Inflammatory macrophage treated with lipopolysaccharide for 4 hours (primary cell): ENCODE results near the gene VARS1.

Experiments
- DNase-seq: peaks from one replicate; pipeline ENCODE4 v3.0.0-alpha.2; 2020

VARS1 gene

GRCh38 chr6:31769684-31770371, 25.7 kb downstream of the VARS1 start:
- DNase-seq = peak; percentile 81

DNA sequence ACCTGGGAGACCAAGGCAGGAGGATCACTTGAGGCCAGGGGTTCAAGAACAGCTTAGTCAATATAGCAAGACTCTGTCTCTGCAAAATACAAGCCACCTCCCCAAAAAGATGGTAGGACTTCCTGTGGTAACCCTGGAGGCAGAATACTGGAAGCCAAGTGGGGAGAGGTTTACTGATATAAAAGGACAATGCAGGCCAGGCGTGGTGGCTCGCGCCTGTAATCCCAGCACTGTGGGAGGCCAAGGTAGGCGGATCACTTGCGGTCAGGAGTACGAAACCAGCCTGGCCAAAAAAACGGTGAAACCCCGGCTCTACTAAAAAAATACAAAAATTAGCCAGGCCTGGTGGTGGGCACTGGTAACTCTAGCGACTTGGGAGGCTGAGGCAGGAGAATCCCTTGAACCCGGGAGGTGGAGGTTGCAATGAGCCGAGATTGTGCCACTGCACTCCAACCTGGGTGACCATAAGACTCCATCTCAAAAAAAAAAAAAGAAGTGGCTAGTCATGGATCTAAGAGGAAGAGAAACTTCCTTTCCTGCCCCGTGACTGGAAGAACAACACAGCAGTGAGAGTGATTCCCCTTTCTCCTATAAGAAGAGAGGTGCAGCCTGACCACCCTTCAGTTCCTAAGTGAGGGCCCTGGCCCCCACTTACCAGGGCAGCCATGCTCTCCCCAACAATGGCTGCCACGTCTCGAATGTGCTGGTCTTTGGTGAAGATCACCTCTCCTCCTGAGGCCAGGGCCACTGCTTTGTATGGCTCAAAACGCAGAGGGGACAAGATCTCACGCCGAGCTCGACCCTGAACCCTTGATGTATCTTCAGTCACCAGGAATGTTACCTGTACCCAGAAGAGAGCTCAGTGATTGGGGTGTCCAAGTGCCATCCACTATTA, 26.9 kb downstream of the VARS1 start:
- peak; percentile 88 for DNase-seq

GRCh38 chr6:31767096-31767645, 28.4 kb downstream of the VARS1 start:
- DNase-seq = no peak

DNA sequence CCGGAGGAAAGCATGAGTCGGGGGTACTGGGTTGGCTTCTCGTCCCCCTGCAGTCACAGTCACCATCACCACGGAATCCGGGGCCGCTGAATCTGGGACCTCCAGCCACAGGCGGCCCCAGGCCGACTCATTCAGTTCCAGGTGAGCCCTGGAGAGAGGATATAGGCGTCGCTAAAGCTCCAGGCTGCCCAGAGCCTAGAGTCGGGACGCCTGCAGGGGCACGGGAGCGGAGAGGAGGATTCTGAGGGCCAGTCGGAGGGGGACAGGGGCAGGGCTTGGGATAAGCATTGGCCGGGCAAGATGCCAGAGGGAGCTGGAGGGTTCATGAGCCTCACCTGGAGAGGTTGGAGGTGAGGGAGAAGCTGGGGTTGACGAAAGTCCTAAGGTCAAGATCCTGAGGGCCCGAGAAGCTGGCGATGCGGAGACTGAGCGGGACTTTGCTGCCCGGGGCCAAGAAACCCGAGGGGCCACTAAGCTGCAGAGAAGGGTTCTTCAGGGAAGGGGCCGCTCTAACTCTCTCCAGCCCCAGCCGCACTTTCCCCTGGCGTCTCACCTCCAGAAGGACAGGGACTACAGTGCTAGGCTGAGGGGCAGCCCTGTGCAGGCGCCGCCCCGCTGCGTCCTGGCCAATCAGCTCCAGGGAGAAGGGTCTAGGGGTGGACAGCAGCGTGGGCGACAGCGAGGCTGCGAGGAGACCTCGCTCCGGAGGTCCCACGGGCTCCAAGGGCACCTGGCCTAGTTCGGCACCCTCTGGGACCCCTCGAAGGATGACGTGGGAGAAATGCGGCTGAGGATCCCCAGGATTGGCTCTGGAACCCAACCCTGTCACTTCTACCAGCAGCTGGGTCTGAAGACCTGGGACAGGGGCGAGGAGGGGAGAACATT, 29.4 kb downstream of the VARS1 start:
- DNase-seq = no peak

DNA sequence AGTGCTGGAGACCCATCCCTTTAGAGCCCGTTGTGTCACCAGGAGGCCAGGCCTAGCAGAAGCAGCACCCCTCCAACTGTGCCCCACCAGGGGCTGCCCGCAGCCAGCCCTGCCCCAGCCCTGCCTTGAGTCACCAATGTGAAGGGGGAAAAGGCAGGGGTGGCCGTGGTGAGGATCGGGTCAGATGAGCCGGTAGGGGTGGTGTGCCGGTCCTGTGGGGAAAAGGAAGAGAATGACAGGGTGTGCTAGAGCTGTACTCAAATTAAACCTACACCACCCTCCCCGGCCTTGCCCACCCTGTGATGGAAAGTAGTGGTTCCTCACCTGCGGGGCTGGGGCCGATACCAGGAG, 30.0 kb downstream of the VARS1 start:
- no peak for DNase-seq

DNA sequence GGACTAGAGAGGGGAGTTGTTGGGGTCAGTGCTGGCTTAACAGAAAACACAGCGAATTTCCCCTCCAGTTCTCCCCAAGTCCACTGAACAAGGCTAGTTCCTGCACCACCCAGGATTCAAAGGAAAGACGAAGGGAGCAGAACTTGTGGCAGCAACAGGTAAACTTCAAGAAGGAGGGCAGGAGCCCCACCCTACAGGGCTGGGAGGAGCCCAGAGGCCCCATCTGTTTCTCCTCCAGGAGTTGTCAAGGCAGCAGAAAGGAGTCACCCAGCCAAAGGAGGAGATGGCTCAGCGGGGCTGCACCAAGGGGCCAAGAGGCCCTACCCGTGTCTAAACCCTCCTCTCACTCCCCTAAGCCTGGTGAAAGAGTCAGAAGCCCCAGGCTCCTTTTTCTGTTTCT, 31.4 kb downstream of the VARS1 start:
- no peak for DNase-seq

DNA sequence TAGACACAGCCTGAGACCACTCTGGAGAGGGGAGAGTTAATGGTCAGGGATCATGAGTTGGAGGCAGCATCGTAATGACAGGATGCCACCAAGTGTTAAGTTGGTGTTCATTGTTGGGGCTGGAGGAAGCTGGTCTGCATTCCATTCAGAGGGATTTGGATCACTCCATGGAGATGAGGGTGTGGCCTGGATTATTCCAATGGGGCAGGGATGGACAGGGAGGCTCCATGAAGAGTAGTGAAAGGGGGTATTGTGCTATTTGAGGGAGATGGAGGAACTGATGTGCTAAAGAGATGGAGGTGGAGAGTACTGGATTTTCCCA, 32.0 kb downstream of the VARS1 start:
- no peak for DNase-seq

DNA sequence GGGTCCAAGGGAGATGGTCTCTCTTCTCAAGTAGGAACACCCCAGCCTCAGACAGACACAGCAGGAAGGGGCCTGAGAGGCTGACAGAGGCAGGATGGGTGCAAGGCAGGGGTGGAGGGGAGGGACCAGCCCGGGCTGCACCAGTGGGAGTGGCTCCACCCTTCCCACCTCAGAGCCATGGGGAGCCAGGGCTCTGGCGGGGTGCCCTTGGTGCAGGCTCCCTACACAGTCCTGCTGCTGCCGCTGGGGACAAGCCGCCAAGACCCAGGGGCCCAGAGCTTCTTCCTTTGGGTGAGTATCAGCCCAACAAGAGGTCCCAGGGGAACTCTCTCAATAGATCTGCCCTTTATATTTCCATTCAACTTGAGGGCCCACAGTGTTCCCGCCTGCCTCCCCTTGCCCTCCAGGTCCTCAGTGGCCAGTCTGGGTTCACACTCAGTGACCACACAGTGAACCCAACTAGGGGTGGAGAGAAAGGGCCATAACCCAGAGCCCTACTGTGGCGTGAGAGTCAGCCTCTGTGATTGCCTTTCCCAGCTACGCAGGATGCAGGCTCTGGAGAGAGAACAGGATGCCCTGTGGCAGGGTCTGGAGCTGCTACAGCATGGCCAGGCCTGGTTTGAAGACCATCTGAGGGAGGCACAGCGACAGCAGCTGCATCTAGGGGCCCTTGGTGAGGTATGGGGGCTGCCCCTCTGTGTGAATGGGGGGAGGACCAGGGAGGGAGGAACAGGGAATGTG, 32.5 kb downstream of the VARS1 start:
- no peak for DNase-seq

DNA sequence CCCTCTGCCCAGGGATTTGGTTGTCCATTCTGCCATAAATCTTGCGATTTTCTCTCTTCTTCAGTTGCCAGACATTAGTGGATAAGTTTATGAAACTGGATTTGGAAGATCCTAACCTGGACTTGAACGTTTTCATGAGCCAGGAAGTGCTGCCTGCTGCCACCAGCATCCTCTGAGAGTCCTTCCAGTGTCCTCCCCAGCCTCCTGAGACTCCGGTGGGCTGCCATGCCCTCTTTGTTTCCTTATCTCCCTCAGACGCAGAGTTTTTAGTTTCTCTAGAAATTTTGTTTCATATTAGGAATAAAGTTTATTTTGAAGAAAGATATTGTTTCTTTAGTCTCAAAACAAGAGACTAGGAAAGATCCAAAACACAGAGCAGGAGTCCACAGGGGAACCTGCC, 33.2 kb downstream of the VARS1 start, which contains the start of gene SAPCD1:
TSS of gene SAPCD1 (plus strand) at position 301 of the 400 bp plus-strand sequence. CDS start 399 bp downstream, outside the sequence.
- DNase-seq = no peak

DNA sequence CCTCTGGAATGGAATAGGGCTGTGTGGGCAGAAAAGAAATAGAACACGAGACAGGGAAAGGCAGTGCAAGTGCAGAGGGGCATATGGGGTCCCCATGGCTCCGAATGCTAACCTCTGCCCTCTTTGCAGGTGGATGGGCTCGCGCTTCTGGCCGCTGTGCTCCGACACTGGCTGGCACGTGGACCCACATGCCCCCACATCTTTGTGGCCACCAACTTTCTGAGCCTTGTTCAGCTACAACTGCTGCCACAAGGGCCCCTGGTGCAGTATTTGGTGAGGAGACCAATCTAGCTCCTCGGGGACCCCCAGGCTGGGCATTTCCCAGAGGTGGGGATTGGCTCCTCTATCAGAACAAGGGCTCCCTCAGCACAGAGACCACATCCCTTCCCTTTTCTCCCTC, 34.2 kb downstream of the VARS1 start:
- no peak for DNase-seq

- no peak for DNase-seq
These were observed 34.8 kb downstream of the VARS1 start for GRCh38 chr6:31760790-31761189.

DNA sequence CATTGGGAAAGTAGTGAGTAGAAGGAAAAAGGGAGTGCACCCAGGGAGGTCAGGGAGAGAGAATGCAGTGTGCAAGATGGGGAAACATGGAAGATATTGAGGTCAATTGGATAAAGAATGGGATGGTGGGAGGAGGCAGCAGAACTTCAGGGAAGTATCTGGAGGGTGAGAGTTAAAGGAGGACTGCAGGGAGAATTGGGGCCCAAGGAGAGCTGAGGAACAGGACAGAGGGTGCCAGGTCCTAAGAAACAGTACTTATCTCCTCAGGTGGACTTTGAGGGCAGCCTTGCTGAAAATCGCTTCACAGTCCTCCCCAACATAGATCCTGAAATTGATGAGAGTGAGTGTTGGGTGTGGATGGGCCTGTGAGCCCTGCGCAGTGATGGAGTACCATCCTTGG, 37.3 kb downstream of the VARS1 start:
- DNase-seq = no peak

DNA sequence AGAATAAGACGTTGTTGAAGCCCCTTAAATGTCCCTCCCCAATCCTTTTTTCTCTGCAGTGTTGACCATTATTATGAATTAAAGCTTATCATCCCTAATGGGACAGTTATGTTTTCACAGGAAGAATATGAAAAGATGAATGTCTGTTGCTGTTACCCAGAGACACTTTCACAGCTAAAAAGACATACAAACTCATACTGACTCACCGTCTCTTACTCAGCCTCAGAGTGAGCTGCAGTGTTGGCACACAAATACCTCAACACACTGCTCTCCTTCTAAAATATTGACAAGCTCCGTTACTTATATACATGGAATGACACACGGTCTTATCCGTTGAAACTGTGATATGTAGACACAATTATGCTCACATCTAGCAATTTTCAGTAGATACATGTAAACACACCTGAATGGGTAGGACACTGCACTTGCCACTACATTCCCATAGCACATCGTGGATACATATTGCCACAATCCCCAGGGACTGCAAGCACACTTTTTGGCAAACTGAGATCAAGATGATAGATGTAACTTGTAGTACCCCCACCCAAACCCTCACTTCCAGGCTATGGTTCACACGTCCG, 42.7 kb downstream of the VARS1 start:
- DNase-seq = no peak

GRCh38 chr6:31750411-31751022, 45.0 kb downstream of the VARS1 start:
- no peak for DNase-seq

DNA sequence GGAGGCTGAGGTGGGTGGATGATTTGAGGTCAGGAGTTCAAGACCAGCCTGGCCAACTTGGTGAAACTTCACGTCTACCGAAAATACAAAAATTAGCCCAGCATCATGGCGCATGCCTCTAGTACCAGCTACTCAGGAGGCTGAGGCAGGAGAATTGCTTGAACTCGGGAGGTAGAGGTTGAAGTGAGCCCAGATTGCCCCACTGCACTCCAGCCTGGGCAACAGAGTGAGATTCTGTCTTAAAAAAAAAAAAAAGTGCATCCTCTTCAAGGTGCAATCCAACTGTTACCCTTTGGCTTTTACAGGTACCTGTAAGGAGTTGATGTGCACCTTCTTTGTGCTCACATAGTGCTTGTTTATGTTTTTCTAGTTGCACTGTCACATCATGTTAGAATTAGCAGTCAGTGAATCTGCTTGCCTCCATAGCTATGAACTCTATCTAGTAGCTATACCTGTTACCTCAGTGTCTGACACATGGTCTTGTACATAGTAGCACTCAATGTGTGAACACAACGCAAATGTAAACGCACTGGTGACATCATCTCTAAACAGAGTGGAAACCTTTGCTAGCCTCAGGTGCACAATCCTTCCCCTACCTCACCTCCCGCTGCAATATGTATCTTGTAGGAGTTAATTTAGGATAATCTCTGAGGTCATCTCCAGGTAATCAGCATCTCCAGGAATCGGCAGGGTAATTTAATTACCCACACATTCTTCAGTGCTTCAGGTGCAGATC, 46.1 kb downstream of the VARS1 start:
- DNase-seq = no peak
